Activated B cell treated with CpG ODN at 0.5 μM for 24 hours (primary cell): ENCODE results near the gene IP6K1. TPM values are rescaled to one million over a fixed set of nuclear protein-coding genes. Genes with fewer than 3 reads are reported as not detected.
A peak's percentile ranks its signal among the peaks of the same experiment; 100 is the strongest.

ENCODE experiments used
- ATAC-seq: fragments of 200-7000 bp; cut with Tn5 transposase; one replicate; pipeline ENCODE4 v1.10.0; 2021; ENCODE audit warnings: low read depth, mild to moderate bottlenecking, moderate library complexity
- CTCF ChIA-PET: fragments of 350-600 bp; sonication (Branson Sonifier 250); formaldehyde crosslinking; loops from one replicate; lab custom pipeline; 2021; ENCODE audit warnings: antibody characterized with exemption; lab: Charles Lee
- POLR2A ChIA-PET: fragments of 350-600 bp; sonication (Branson Sonifier 250); formaldehyde crosslinking; loops from one replicate; lab custom pipeline; 2021; ENCODE audit warnings: antibody characterized with exemption; lab: Charles Lee
- DNase-seq: peaks from one replicate; pipeline ENCODE4 v3.0.0; 2022
- H3K27ac Mint-ChIP-seq: one replicate; pipeline ENCODE4 v1.8.0; 2020; ENCODE audit warnings: mixed read lengths
- H3K27me3 Mint-ChIP-seq: one replicate; pipeline ENCODE4 v1.8.0; 2021; ENCODE audit warnings: mixed read lengths
- H3K36me3 Mint-ChIP-seq: one replicate; pipeline ENCODE4 v1.8.0; 2021; ENCODE audit warnings: low read depth, mixed read lengths
- H3K4me1 Mint-ChIP-seq: one replicate; pipeline ENCODE4 v1.8.0; 2021; ENCODE audit warnings: mixed read lengths
- H3K4me3 Mint-ChIP-seq: one replicate; pipeline ENCODE4 v1.8.0; 2020; ENCODE audit warnings: mild to moderate bottlenecking, mixed read lengths
- H3K9me3 Mint-ChIP-seq: one replicate; pipeline ENCODE4 v1.8.0; 2020; ENCODE audit warnings: mixed read lengths
- intact Hi-C: fragments of 100-400 bp; cut with micrococcal nuclease; formaldehyde crosslinking; loops from one replicate; pipeline ENCODE4 v1.15.1; 2024
- total RNA-seq: library from RNA; stranded (reverse); gene quantifications from 2 replicates; pipeline ENCODE4 v1.2.3, GENCODE V29; 2022
- TF ChIP-seq, protein P1 (sequence below): fragments of 200-600 bp; IDR thresholded peaks from one replicate; pipeline ENCODE4 v1.8.0; 2022; ENCODE audit warnings: antibody characterized with exemption, mild to moderate bottlenecking

The IP6K1 gene
- total RNA-seq, 1 donor from 2014 or later: 47.6 TPM

DNA sequence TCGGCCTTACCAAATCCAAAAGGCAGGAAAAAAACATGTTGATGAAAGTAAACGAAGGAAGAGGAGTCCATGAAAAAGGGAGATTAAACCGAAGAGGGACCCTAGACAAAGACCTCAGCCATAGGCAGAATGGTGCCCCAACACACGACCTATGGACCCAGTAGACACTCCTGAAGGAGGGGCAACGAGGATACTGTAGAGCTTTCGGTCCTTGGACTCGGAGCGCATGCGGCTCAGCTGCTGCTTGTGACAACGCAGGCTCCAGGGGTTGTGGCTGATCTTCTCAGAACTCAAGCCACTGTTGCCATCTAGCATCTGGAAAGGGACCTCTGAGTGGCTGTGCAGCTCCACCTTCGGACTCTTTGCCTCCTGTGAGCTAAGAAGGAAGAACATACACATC is 53.7 kb downstream of the IP6K1 start:
- peaks cover 67% of the 10 kb centered on the region for H3K36me3 Mint-ChIP-seq
- CTCF ChIA-PET: no interaction called here
- intact Hi-C loops: no loop called here
- no peaks in the 10 kb centered on the region for H3K9me3 Mint-ChIP-seq
- TF ChIP-seq, protein P1, sequence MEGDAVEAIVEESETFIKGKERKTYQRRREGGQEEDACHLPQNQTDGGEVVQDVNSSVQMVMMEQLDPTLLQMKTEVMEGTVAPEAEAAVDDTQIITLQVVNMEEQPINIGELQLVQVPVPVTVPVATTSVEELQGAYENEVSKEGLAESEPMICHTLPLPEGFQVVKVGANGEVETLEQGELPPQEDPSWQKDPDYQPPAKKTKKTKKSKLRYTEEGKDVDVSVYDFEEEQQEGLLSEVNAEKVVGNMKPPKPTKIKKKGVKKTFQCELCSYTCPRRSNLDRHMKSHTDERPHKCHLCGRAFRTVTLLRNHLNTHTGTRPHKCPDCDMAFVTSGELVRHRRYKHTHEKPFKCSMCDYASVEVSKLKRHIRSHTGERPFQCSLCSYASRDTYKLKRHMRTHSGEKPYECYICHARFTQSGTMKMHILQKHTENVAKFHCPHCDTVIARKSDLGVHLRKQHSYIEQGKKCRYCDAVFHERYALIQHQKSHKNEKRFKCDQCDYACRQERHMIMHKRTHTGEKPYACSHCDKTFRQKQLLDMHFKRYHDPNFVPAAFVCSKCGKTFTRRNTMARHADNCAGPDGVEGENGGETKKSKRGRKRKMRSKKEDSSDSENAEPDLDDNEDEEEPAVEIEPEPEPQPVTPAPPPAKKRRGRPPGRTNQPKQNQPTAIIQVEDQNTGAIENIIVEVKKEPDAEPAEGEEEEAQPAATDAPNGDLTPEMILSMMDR: no peak
- H3K27ac Mint-ChIP-seq: no peak overlapping the region
- H3K27me3 Mint-ChIP-seq: no peaks in the 10 kb centered on the region
- no peak for DNase-seq
- POLR2A ChIA-PET: interaction anchor here (0.5 kb wide), 1 partner anchor 388 kb away, joined by 6 read pairs; no protein-coding TSS in a partner anchor
- H3K4me3 Mint-ChIP-seq: no peak overlapping the region
- ATAC-seq: no peak
- peaks cover under 1% of the 10 kb centered on the region for H3K4me1 Mint-ChIP-seq

DNA sequence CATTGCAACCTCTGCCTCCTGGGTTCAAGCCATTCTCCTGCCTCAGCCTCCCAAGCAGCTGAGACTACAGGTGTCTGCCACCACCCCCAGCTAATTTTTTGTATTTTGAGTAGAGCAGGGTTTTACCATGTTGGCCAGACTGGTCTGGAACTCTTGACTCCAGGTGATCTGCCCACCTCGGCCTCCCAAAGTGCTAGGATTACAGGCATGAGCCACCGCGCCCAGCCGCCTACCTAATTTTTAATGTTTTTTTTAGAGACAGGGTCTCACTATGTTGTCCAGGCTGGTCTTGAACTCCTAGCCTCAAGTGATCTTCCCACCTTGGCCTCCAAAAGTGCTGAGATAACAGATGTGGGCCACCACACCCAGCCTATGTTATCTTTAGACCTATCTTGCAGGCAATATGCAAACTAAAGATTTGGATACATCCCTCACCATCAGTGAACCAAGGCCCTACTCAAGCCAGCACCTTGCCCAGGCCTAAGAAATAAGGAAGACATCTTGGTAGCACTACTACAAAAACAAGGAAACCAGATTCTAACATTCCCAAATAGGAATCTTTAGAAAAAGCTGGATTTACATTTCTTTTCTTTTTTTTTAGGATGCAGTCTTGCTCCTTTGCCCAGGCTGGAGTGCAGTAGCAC is 56.3 kb downstream of the IP6K1 start:
- TF ChIP-seq, protein P1: no peak
- CTCF ChIA-PET: no interaction called here
- peaks cover 60% of the 10 kb centered on the region for H3K36me3 Mint-ChIP-seq
- H3K9me3 Mint-ChIP-seq: no peaks in the 10 kb centered on the region
- H3K27ac Mint-ChIP-seq: no peak overlapping the region
- intact Hi-C loops: no loop called here
- peaks cover 23% of the 10 kb centered on the region for H3K4me1 Mint-ChIP-seq
- ATAC-seq (no peak), DNase-seq (no peak)
- H3K27me3 Mint-ChIP-seq: no peaks in the 10 kb centered on the region
- H3K4me3 Mint-ChIP-seq: no peak overlapping the region
- POLR2A ChIA-PET: interaction anchor here (1.1 kb wide), 1 partner anchor 11 kb away, joined by 3 read pairs; no protein-coding TSS in a partner anchor

DNA sequence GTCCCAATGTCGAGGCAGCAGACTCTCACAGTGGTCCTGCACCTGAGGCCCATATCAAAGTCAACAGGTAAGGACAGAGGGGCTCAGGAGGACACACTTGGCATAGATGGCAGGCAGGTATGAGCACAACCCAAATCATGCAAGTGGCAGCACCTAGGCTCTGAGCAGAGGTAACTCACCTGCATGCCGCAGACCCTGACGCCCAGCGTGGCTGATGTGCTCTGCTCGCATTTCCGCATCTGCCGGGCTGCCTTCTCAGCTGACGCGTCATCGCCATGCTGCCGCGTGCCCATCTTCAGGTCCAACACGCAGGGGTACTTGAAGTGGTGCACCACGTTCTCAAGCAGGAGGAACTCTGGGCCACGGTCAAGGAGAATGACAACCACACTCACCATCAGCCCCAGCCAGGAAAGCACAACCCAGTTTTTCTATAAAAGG is 58.4 kb downstream of the IP6K1 start:
- DNase-seq: no peak
- Mint-ChIP-seq H3K36me3 (peaks cover 49% of the 10 kb centered on the region), H3K4me3 (no peak overlapping the region), H3K4me1 (peaks cover 38% of the 10 kb centered on the region), H3K9me3 (no peaks in the 10 kb centered on the region), H3K27ac (peak overlapping the region; percentile 84), H3K27me3 (no peaks in the 10 kb centered on the region)
- no peak for ATAC-seq
- intact Hi-C loops: no loop called here
- ChIA-PET CTCF (no interaction called here), POLR2A (no interaction called here)
- TF ChIP-seq, protein P1: no peak

DNA sequence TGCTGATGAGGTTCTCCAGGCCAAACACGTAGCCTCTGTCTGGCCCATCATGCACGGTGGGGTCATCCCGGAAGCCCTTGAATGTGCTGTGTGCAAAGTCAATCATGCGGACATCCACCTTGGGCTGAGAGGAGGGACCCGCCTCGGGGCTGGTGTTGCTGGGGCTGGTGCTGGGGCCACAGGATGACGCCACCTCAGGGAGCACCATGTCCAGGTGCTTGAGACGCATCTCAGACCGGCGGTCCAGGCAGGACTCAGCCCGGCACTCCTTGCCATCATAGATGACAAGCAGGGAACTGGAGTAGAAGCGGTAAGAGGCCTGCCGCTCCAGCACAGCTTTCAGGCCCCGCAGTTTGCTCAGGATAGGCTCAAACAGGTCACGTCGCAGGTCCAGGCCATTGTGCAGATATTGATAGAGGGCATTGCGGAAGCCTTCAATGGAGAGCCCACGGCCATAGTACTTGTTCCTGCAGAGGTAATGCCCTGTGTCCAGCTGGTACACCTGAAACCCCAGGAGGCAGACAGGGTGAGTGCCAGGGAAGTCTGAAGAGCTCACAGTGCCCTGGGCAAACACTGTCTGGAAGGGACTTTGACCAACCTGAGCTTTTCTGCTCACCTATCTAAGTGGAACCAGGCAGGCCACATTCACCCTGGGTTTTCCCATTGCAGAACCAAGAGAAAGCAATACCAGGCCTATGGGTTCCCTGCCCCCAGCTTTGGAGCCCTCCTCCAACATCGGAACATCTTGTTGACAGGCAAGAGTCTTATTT is 59.0 kb downstream of the IP6K1 start:
- Mint-ChIP-seq H3K36me3 (peaks cover 48% of the 10 kb centered on the region), H3K9me3 (no peaks in the 10 kb centered on the region), H3K27me3 (no peaks in the 10 kb centered on the region), H3K4me1 (peaks cover 44% of the 10 kb centered on the region), H3K27ac (peak overlapping the region; percentile 84), H3K4me3 (no peak overlapping the region)
- DNase-seq (no peak), ATAC-seq (no peak)
- intact Hi-C loops: no loop called here
- POLR2A ChIA-PET: interaction anchor here (0.6 kb wide), 1 partner anchor 76 kb away, joined by 3 read pairs; the partner anchor contains the start of gene INKA1
- CTCF ChIA-PET: no interaction called here
- TF ChIP-seq, protein P1: no peak
